ENCODE measurements around the gene SEPSECS.

SEPSECS gene

DNA sequence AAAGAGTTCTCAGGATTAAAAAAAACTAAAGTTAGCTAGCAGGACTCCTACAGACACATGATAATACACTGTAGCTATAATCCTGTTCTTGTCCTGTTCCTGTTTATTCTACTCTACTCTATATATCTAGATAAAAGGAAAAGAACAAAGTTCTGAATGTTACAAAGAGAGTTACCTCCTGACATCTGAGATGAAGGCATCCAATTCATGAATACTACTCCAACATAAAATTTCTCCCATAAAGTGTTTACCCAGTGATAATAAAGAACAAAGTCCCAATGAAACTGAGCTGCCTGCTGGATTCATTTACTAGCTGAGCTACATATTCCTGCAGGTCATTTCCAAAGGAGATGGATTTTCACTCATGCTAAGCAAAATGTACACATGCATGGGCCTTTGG is 27.1 kb downstream of the SEPSECS start:
- H2AFZ ChIP-seq (ENCODE audit: low read depth, low read length, severe bottlenecking): no peak overlapping the region
- H3K79me2 ChIP-seq (ENCODE audit: insufficient read depth, low read length): no peaks in the 10 kb centered on the region
- no peak overlapping the region for H3K4me2 ChIP-seq (ENCODE audit: low read depth, low read length, poor library complexity, severe bottlenecking)
- H3K9ac ChIP-seq (ENCODE audit: low read length): no peak overlapping the region
- no peaks in the 10 kb centered on the region for H3K36me3 ChIP-seq (ENCODE audit: low read length)
- no peaks in the 10 kb centered on the region for H3F3A ChIP-seq (ENCODE audit: insufficient read depth)
- H3K9me2 ChIP-seq (replicated peaks; ENCODE audit: insufficient read depth, low read length): no peaks in the 10 kb centered on the region
- no peaks in the 10 kb centered on the region for H3K27me3 ChIP-seq (ENCODE audit: low read length)
- H3K4me3 ChIP-seq (ENCODE audit: insufficient read depth, low read length, poor library complexity, severe bottlenecking): no peak overlapping the region
- H3K27ac ChIP-seq (ENCODE audit: low read depth, low read length): no peak overlapping the region
- TF ChIP-seq EZH2phosphoT487 (conservative IDR thresholded peaks at IDR 0.05; ENCODE audit: low read length) (no peak), CTCF (IDR thresholded peaks at IDR 0.05; ENCODE audit: insufficient read depth, low read length, poor library complexity, severe bottlenecking) (no peak)
- no peaks in the 10 kb centered on the region for H3K9me3 ChIP-seq (ENCODE audit: insufficient read depth, low read length)
- H4K20me1 ChIP-seq (ENCODE audit: low read depth, low read length): no peaks in the 10 kb centered on the region

DNA sequence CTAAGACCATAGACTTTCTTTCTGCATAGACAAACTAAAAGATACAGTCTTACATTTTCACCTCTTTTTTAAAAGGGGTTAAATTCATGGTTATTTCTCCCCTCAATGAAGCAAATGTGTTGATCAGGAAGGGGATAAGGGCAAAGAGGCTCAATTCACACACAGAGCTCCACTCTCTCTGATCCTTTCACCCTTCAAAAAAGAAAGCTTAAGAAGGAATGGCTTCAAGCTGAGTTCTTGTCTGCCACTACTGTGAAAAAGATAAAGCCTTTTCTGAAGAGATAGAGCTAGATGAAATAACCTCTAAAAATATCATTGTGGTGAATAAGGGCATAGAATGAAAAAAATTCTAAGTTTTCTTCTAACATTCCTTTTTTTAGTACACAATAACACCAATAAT is 28.3 kb downstream of the SEPSECS start:
- H3K4me2 ChIP-seq (ENCODE audit: low read depth, low read length, poor library complexity, severe bottlenecking): no peak overlapping the region

GRCh38 chr4:25131381-25131780 is 28.9 kb downstream of the SEPSECS start:
- Histone ChIP-seq H3K4me3 (ENCODE audit: insufficient read depth, low read length, poor library complexity, severe bottlenecking) (no peak overlapping the region), H3K9ac (ENCODE audit: low read length) (no peak overlapping the region), H4K20me1 (ENCODE audit: low read depth, low read length) (no peaks in the 10 kb centered on the region), H3K36me3 (ENCODE audit: low read length) (no peaks in the 10 kb centered on the region), H3K4me2 (ENCODE audit: low read depth, low read length, poor library complexity, severe bottlenecking) (no peak overlapping the region), H3K9me2 (replicated peaks; ENCODE audit: insufficient read depth, low read length) (no peaks in the 10 kb centered on the region), H3K27me3 (ENCODE audit: low read length) (no peaks in the 10 kb centered on the region), H3K79me2 (ENCODE audit: insufficient read depth, low read length) (no peaks in the 10 kb centered on the region), H3F3A (ENCODE audit: insufficient read depth) (no peaks in the 10 kb centered on the region), H3K9me3 (ENCODE audit: insufficient read depth, low read length) (no peaks in the 10 kb centered on the region), H2AFZ (ENCODE audit: low read depth, low read length, severe bottlenecking) (no peak overlapping the region), H3K27ac (ENCODE audit: low read depth, low read length) (no peak overlapping the region)
- TF ChIP-seq EZH2phosphoT487 (conservative IDR thresholded peaks at IDR 0.05; ENCODE audit: low read length) (no peak), CTCF (IDR thresholded peaks at IDR 0.05; ENCODE audit: insufficient read depth, low read length, poor library complexity, severe bottlenecking) (no peak)

More for the DNA sequence above, 28.3 kb downstream of the SEPSECS start:
- Histone ChIP-seq H3K79me2 (ENCODE audit: insufficient read depth, low read length) (no peaks in the 10 kb centered on the region), H3K9me2 (replicated peaks; ENCODE audit: insufficient read depth, low read length) (no peaks in the 10 kb centered on the region), H3K4me3 (ENCODE audit: insufficient read depth, low read length, poor library complexity, severe bottlenecking) (no peak overlapping the region), H3K9ac (ENCODE audit: low read length) (no peak overlapping the region), H3K27ac (ENCODE audit: low read depth, low read length) (no peak overlapping the region), H3K36me3 (ENCODE audit: low read length) (no peaks in the 10 kb centered on the region), H3K27me3 (ENCODE audit: low read length) (no peaks in the 10 kb centered on the region), H3K9me3 (ENCODE audit: insufficient read depth, low read length) (no peaks in the 10 kb centered on the region), H4K20me1 (ENCODE audit: low read depth, low read length) (no peaks in the 10 kb centered on the region), H3F3A (ENCODE audit: insufficient read depth) (no peaks in the 10 kb centered on the region), H2AFZ (ENCODE audit: low read depth, low read length, severe bottlenecking) (no peak overlapping the region)
- TF ChIP-seq EZH2phosphoT487 (conservative IDR thresholded peaks at IDR 0.05; ENCODE audit: low read length) (no peak), CTCF (IDR thresholded peaks at IDR 0.05; ENCODE audit: insufficient read depth, low read length, poor library complexity, severe bottlenecking) (no peak)
